Bronchial epithelial cell (primary cell): ENCODE measurements around the gene MACROD1. TPM values are rescaled to one million over a fixed set of nuclear protein-coding genes. Genes with fewer than 3 reads are reported as not detected.

ENCODE experiments used
- DNase-seq: peaks from one replicate; pipeline ENCODE4 v3.0.0-alpha.2; 2010; ENCODE audit warnings: low read depth
- FAIRE-seq: peaks from 2 replicates; lab custom pipeline; 2011; peaks lifted over from hg19 to GRCh38; lab: Jason Lieb, UNC
- H3K27me3 ChIP-seq: 2 replicates; pipeline ENCODE4 v1.5.1; 2011; ENCODE audit warnings: low read length; ENCODE audit not compliant: control insufficient read depth, insufficient read depth
- H3K36me3 ChIP-seq: 2 replicates; pipeline ENCODE4 v1.5.1; 2011; ENCODE audit warnings: low read length; ENCODE audit not compliant: control insufficient read depth, insufficient read depth
- H3K4me3 ChIP-seq: 2 replicates; pipeline ENCODE4 v1.5.1; 2011; ENCODE audit warnings: mild to moderate bottlenecking, low read depth, low read length, control low read depth
- CTCF ChIP-seq: IDR thresholded peaks from 2 replicates; pipeline ENCODE4 v1.5.1; 2011; ENCODE audit warnings: mild to moderate bottlenecking, moderate library complexity, low read length, control low read depth, inconsistent platforms; ENCODE audit not compliant: insufficient read depth, severe bottlenecking
- total RNA-seq: library from RNA; depleted of rRNA; stranded (reverse); fragments of >200 nt; gene quantifications from 2 replicates; pipeline ENCODE4 v1.2.1, GENCODE V29; 2014

The MACROD1 gene
- total RNA-seq, 1 donor from 2014 or later = 17.9 TPM

- H3K27me3 ChIP-seq = no peaks in the 10 kb centered on the region
- no peaks in the 10 kb centered on the region for H3K36me3 ChIP-seq
- no peak for TF ChIP-seq CTCF
- FAIRE-seq (no peak), DNase-seq (no peak)
- no peak overlapping the region for H3K4me3 ChIP-seq
These were observed 8.1 kb downstream of the MACROD1 start for GRCh38 chr11:64157631-64158394.

- no peaks in the 10 kb centered on the region for H3K36me3 ChIP-seq
- H3K27me3 ChIP-seq = no peaks in the 10 kb centered on the region
- no peak for TF ChIP-seq CTCF
- no peak for DNase-seq
- H3K4me3 ChIP-seq = no peak overlapping the region
- peak; percentile 50 for FAIRE-seq
These were observed 9.5 kb downstream of the MACROD1 start for GRCh38 chr11:64156235-64157011.

GRCh38 chr11:64153812-64154211 lies 12.1 kb downstream of the MACROD1 start:
- H3K36me3 ChIP-seq = peaks cover 2% of the 10 kb centered on the region
- TF ChIP-seq CTCF = no peak
- no peaks in the 10 kb centered on the region for H3K27me3 ChIP-seq
- DNase-seq = no peak
- no peak for FAIRE-seq
- no peak overlapping the region for H3K4me3 ChIP-seq

GRCh38 chr11:64152841-64153691 lies 12.8 kb downstream of the MACROD1 start:
- peak; percentile 15 for DNase-seq
- peak; percentile 99 for TF ChIP-seq CTCF

GRCh38 chr11:64151337-64151736 lies 14.6 kb downstream of the MACROD1 start:
- FAIRE-seq = no peak
- Histone ChIP-seq H3K36me3 (peaks cover 2% of the 10 kb centered on the region), H3K27me3 (no peaks in the 10 kb centered on the region), H3K4me3 (no peak overlapping the region)
- TF ChIP-seq CTCF = no peak
- no peak for DNase-seq

More at GRCh38 chr11:64152841-64153691, 12.8 kb downstream of the MACROD1 start:
- FAIRE-seq = no peak
- no peaks in the 10 kb centered on the region for H3K27me3 ChIP-seq
- H3K4me3 ChIP-seq = no peak overlapping the region
- H3K36me3 ChIP-seq = peaks cover 2% of the 10 kb centered on the region
